NCI-H2107 treated with DMSO at 0.1 percent for 48 hours (cell line): ENCODE measurements around the gene HEPACAM2.

ENCODE experiments used
- DNase-seq: peaks from one replicate; lab custom pipeline; 2025; ENCODE audit not compliant: unreplicated experiment; lab: John Stamatoyannopoulos, UW

The HEPACAM2 gene

GRCh38 chr7:93203496-93203895 is 22.8 kb downstream of the HEPACAM2 start:
- no peak for DNase-seq

GRCh38 chr7:93202594-93203250 is 23.5 kb downstream of the HEPACAM2 start:
- no peak for DNase-seq

GRCh38 chr7:93198472-93198871 is 27.8 kb downstream of the HEPACAM2 start:
- no peak for DNase-seq

GRCh38 chr7:93196336-93196735 is 29.9 kb downstream of the HEPACAM2 start:
- DNase-seq = no peak

GRCh38 chr7:93194386-93194785 is 31.9 kb downstream of the HEPACAM2 start:
- DNase-seq = no peak

GRCh38 chr7:93188870-93189634 is 37.2 kb downstream of the HEPACAM2 start:
- DNase-seq = no peak

- DNase-seq = no peak
Observed at GRCh38 chr7:93185303-93186027, 40.8 kb downstream of the HEPACAM2 start.

GRCh38 chr7:93179173-93179572 is 47.1 kb downstream of the HEPACAM2 start:
- DNase-seq = no peak

- peak; percentile 36 for DNase-seq
Observed at GRCh38 chr7:93178213-93178612, 48.1 kb downstream of the HEPACAM2 start.

- no peak for DNase-seq
Observed at GRCh38 chr7:93176992-93177580, 49.2 kb downstream of the HEPACAM2 start.

GRCh38 chr7:93175219-93175618 is 51.0 kb downstream of the HEPACAM2 start:
- DNase-seq = no peak

GRCh38 chr7:93172683-93173082 is 53.6 kb downstream of the HEPACAM2 start:
- no peak for DNase-seq

GRCh38 chr7:93171606-93172226 is 54.6 kb downstream of the HEPACAM2 start:
- no peak for DNase-seq

GRCh38 chr7:93165447-93165846 is 60.8 kb downstream of the HEPACAM2 start:
- no peak for DNase-seq

GRCh38 chr7:93164766-93165165 is 61.5 kb downstream of the HEPACAM2 start:
- no peak for DNase-seq

GRCh38 chr7:93161181-93161762 is 65.0 kb downstream of the HEPACAM2 start:
- DNase-seq = no peak

GRCh38 chr7:93160410-93160809 is 65.9 kb downstream of the HEPACAM2 start:
- no peak for DNase-seq

GRCh38 chr7:93159490-93159889 is 66.8 kb downstream of the HEPACAM2 start:
- DNase-seq = no peak

- no peak for DNase-seq
Observed at GRCh38 chr7:93156884-93157283, 69.4 kb downstream of the HEPACAM2 start.

- DNase-seq = no peak
Observed at GRCh38 chr7:93150200-93150835, 76.0 kb downstream of the HEPACAM2 start.
